ENCODE data around the gene TTC38. TPM values are rescaled to one million over a fixed set of nuclear protein-coding genes. Genes with fewer than 3 reads are reported as not detected.
A peak's percentile ranks its signal among the peaks of the same experiment; 100 is the strongest.

The TTC38 gene
- total RNA-seq, 6 donors from 2014 or later, result 23.7 to 84.9 (median 34.3) TPM

GRCh38 chr22:46224898-46225290 is 42.9 kb upstream of the TTC38 start:
- Histone ChIP-seq H3K27me3 (no peaks in the 10 kb centered on the region), H3K4me3 (no peak overlapping the region), H3K36me3 (peaks cover 5 to 37% (median 22%) of the 10 kb centered on the region in 4 donors), H3K27ac (no peak overlapping the region), H3K4me1 (no peaks in the 10 kb centered on the region), H3K9me3 (no peaks in the 10 kb centered on the region)
- TF ChIP-seq POLR2A (IDR thresholded peaks at IDR 0.05) (no peak), EP300 (IDR thresholded peaks at IDR 0.05) (no peak), POLR2AphosphoS5 (IDR thresholded peaks at IDR 0.05) (no peak), CTCF (IDR thresholded peaks at IDR 0.05) (no peak)
- DNase-seq, result peak in 1 of 2 donors; percentile 48
- WGBS, 2 donors, result 89 to 93% methylated on average over 4 to 10 of the region's 10 CpGs
- ATAC-seq (ENCODE audit: low FRiP score in 2 of 2), result no peak

GRCh38 chr22:46225631-46226030 is 42.2 kb upstream of the TTC38 start:
- Histone ChIP-seq H3K4me1 (no peaks in the 10 kb centered on the region), H3K27ac (no peak overlapping the region), H3K4me3 (no peak overlapping the region), H3K36me3 (peaks cover 5 to 30% (median 19%) of the 10 kb centered on the region in 4 donors), H3K9me3 (no peaks in the 10 kb centered on the region), H3K27me3 (no peaks in the 10 kb centered on the region)
- TF ChIP-seq POLR2AphosphoS5 (IDR thresholded peaks at IDR 0.05), result no peak
- TF ChIP-seq EP300 (IDR thresholded peaks at IDR 0.05), result no peak
- no peak for TF ChIP-seq CTCF (IDR thresholded peaks at IDR 0.05)
- no peak for TF ChIP-seq POLR2A (IDR thresholded peaks at IDR 0.05)
- 94 to 96% methylated on average over 7 of the region's 7 CpGs for WGBS, 2 donors
- DNase-seq (no peak), ATAC-seq (ENCODE audit: low FRiP score in 2 of 2) (peak in 1 of 2 donors; percentile 15)

- peaks cover 2 to 21% (median 11%) of the 10 kb centered on the region in 4 donors for H3K36me3 ChIP-seq
- H3K4me3 ChIP-seq, result no peak overlapping the region
- no peaks in the 10 kb centered on the region for H3K4me1 ChIP-seq
- ATAC-seq (ENCODE audit: low FRiP score in 2 of 2) (no peak), DNase-seq (no peak)
- no peaks in the 10 kb centered on the region for H3K27me3 ChIP-seq
- H3K9me3 ChIP-seq, result no peaks in the 10 kb centered on the region
- 90 to 95% methylated on average over 7 of the region's 7 CpGs for WGBS, 2 donors
- no peak overlapping the region for H3K27ac ChIP-seq
- TF ChIP-seq POLR2AphosphoS5 (IDR thresholded peaks at IDR 0.05), result no peak
- TF ChIP-seq POLR2A (IDR thresholded peaks at IDR 0.05), result no peak
- no peak for TF ChIP-seq CTCF (IDR thresholded peaks at IDR 0.05)
- TF ChIP-seq EP300 (IDR thresholded peaks at IDR 0.05), result no peak
These were observed 41.2 kb upstream of the TTC38 start for GRCh38 chr22:46226577-46226976.

GRCh38 chr22:46229701-46230100 is 38.1 kb upstream of the TTC38 start:
- DNase-seq, result no peak
- TF ChIP-seq CTCF (IDR thresholded peaks at IDR 0.05) (no peak), EP300 (IDR thresholded peaks at IDR 0.05) (no peak), POLR2AphosphoS5 (IDR thresholded peaks at IDR 0.05) (no peak), POLR2A (IDR thresholded peaks at IDR 0.05) (no peak)
- WGBS, 2 donors, result 85 to 95% methylated on average over 8 of the region's 8 CpGs
- no peak for ATAC-seq (ENCODE audit: low FRiP score in 2 of 2)
- H3K27ac ChIP-seq, result no peak overlapping the region
- H3K4me1 ChIP-seq, result no peaks in the 10 kb centered on the region
- H3K9me3 ChIP-seq, result no peaks in the 10 kb centered on the region
- H3K27me3 ChIP-seq, result no peaks in the 10 kb centered on the region
- H3K4me3 ChIP-seq, result no peak overlapping the region
- H3K36me3 ChIP-seq, result peaks cover 0 to 10% (median 5%) of the 10 kb centered on the region in 4 donors

GRCh38 chr22:46230262-46230901 is 37.4 kb upstream of the TTC38 start:
- no peak for ATAC-seq (ENCODE audit: low FRiP score in 2 of 2)
- no peak overlapping the region for H3K27ac ChIP-seq
- DNase-seq, result no peak
- no peaks in the 10 kb centered on the region for H3K4me1 ChIP-seq
- TF ChIP-seq POLR2A (IDR thresholded peaks at IDR 0.05) (no peak), POLR2AphosphoS5 (IDR thresholded peaks at IDR 0.05) (no peak), CTCF (IDR thresholded peaks at IDR 0.05) (no peak), EP300 (IDR thresholded peaks at IDR 0.05) (no peak)
- H3K36me3 ChIP-seq, result peaks cover 0 to 14% (median 7%) of the 10 kb centered on the region in 4 donors
- no peak overlapping the region for H3K4me3 ChIP-seq
- H3K9me3 ChIP-seq, result no peaks in the 10 kb centered on the region
- 87 to 89% methylated on average over 13 of the region's 13 CpGs for WGBS, 2 donors
- no peaks in the 10 kb centered on the region for H3K27me3 ChIP-seq
